Measurements from ENCODE around the gene CHRNB1. TPM values are rescaled to one million over a fixed set of nuclear protein-coding genes. Genes with fewer than 3 reads are reported as not detected.
"Not testable (repeated sequence)": the region's sequence is repeated elsewhere in the genome, so short reads cannot be mapped to it uniquely, and the experiment has no call there.

The CHRNB1 gene
- polyA plus RNA-seq, 6 donors from 2014 or later, result 12.6 to 21.6 (median 15.6) TPM

DNA sequence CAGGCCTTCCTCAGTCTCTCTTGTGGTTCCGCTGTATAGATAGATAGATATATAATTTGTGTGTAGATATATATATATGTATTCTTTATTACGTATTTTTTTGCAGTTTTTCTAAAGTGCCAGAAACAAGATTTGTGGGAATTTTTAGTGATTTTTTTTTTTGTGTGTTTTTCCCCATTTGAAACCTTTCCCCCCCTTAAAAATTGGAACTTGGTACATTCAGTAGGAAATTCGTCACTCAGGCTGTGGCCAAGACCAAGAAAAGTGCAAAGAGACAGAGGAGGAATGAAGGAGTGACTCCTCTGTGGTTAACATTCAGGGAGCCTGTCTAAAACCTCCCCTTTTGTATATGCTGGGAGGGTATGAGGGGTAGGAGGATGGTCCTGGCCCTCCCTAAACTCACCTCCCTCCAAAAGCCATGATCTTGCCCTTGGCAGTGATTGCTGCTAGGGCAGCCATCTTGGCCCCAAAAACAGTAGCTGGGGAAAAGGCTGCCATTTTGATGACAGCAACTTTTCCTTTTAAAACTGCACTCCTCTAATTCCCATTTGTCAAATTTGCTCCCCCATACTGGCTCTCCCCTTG, 15.2 kb downstream of the CHRNB1 start:
- ATAC-seq (ENCODE audit: low read depth in 2 of 2) (no peak), DNase-seq (no peak)
- Mint-ChIP-seq H3K27me3 (peaks cover 0 to 3% (median 0%) of the 10 kb centered on the region in 3 donors), H3K36me3 (peaks cover 0 to 5% of the 10 kb centered on the region in 2 donors), H3K4me3 (peak overlapping the region in 1 of 8 donors; percentile 57), H3K27ac (no peak overlapping the region), H3K9me3 (no peaks in the 10 kb centered on the region), H3K4me1 (peaks cover 4 to 22% (median 15%) of the 10 kb centered on the region in 3 donors)

DNA sequence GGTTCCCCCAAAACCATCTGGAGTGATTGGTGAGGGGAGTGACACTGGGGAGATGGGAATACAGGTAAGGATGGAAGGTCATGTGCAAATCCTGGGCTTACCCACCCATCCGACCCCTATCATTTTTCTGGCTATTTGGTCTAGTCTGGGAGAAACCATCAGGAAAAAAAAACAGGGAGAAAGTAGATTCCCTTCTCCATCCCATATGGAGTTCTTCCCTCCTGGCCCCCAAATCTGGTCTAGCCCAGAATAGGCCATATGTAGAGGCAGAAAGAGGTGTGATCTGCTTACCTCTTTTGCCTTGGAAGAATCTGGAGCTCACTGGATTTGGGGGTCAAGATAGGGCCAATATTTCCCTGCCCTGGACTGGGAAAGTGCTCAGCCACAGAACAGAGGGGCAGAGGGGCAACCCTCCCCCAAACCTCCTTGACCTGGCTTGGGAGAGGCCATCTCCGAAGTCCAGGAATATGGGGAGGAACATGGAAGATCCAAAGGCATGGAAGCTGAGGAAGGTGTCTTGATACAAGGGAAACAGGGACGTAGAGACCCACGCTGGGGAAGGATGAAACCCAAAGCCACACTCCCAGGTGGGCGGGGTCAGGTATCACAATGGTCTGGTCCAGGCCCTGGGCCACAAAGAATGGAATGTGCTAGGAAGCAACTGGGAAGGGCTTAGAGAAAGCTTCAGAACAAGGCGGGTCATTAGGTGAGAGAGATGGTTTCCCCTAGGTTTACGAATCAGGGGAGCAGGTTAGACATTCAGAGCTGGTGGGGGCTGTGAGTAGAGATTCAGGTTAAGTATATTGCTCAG, 16.2 kb downstream of the CHRNB1 start:
- no peak for ATAC-seq (ENCODE audit: low read depth in 2 of 2)
- H3K27me3 Mint-ChIP-seq, result no peaks in the 10 kb centered on the region
- peak overlapping the region in 3 of 6 donors; percentile 20 to 85 (median 65) for H3K27ac Mint-ChIP-seq
- H3K36me3 Mint-ChIP-seq, result peaks cover 0 to 2% of the 10 kb centered on the region in 2 donors
- peaks cover 0 to 15% (median 9%) of the 10 kb centered on the region in 3 donors for H3K4me1 Mint-ChIP-seq
- no peak overlapping the region for H3K4me3 Mint-ChIP-seq
- H3K9me3 Mint-ChIP-seq, result no peaks in the 10 kb centered on the region
- no peak for DNase-seq

DNA sequence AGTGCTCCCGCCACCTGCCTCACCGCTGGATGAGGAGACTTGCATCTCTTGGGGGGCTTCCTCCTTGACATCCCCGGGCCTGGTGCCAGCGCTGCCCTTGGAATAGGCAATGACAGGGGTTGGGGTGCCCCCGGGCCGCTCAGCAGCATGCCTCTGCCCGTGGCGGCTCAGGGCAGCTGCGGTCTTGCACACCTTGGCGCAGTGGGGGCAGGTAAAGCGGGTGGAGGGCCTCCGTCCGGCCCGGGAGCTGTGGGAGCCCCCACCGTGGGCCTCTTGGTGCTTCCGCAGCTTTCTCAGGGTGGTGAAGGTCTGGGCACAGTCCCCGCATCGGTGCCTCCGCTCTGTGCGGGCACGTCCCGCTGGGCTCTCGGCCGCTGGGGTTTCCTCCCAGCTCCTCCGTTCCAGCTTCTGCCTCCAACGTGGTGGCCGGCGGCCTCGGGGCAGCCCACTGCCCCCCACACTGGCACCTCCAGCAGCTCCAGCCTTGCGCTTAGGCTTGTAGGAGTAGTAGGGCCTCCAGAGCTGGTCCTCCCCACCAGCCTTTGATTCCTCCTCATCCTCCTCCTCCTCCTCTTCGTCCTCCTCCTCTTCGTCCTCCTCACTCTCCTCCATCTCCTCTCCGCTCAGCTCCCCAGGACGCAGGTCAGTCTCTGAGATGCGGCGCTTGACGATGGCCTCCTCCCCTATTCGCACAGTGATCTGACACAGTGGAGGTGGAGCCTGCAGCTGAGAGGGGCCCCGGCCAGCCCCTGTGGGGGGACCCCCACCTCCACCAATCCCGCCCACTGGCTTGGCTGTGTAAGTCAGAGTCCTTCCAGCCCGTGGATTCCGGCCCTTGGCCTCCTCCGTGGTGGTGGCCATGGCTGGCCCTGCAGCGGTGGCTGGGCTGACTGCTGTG, 17.9 kb downstream of the CHRNB1 start:
- DNase-seq, result no peak
- no peaks in the 10 kb centered on the region for H3K27me3 Mint-ChIP-seq
- no peaks in the 10 kb centered on the region for H3K9me3 Mint-ChIP-seq

DNA sequence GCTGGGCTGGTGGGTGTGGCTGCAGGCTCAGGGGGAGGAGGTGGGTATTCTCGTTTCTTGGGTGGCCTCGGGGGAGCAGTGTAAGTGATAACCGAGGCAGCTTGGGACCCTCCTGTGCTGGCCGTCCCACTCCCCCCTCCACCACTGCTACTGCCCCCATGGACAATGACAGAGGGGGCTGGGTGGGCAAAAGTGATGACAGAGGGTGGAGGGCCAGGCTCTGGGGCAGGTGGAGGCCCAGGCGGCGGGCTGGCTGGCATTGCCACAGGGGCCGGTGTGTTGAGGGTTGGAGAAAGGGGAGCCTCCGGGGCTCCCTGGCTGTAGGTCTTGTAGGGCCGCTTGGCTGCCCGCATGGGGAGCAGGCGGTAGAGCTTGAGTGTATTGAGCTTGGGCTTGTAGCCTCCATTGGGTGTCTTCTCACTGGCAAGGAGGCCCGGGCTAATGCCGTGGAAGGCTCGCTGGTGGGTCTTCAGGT, 18.5 kb downstream of the CHRNB1 start:
- Mint-ChIP-seq H3K9me3 (no peaks in the 10 kb centered on the region), H3K4me3 (peak overlapping the region in 1 of 8 donors; percentile 14), H3K27ac (peak overlapping the region in 3 of 6 donors; percentile 18 to 64 (median 47)), H3K36me3 (peaks cover 0 to 8% of the 10 kb centered on the region in 2 donors), H3K27me3 (no peaks in the 10 kb centered on the region), H3K4me1 (peaks cover 13 to 25% (median 20%) of the 10 kb centered on the region in 3 donors)
- ATAC-seq (ENCODE audit: low read depth in 2 of 2) (no peak), DNase-seq (no peak)

More for the DNA sequence above, 17.9 kb downstream of the CHRNB1 start:
- H3K4me1 Mint-ChIP-seq, result peaks cover 13 to 20% (median 15%) of the 10 kb centered on the region in 3 donors
- H3K36me3 Mint-ChIP-seq, result peaks cover 0 to 8% of the 10 kb centered on the region in 2 donors
- no peak overlapping the region for H3K4me3 Mint-ChIP-seq
- H3K27ac Mint-ChIP-seq, result peak overlapping the region in 1 of 6 donors; percentile 18
- no peak for ATAC-seq (ENCODE audit: low read depth in 2 of 2)

DNA sequence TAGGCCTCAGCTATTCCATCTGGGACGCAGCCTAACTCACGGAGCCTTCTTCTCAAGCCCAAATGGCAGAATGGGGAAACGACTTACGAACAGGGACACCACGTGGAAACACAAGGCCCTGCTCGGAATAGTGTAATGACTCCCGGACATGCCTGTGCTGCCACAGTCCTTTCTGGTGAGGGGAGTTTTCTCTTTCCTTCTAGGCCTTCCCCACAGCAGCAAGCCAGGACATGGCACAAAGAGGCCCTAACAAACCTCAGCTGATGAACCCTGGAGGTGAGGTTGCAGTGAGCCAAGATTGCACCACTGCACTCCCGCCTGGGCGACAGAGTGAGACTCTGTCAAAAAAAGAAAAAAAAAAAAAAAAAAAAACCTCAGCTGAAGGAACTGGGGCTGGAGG, 19.2 kb downstream of the CHRNB1 start:
- DNase-seq, result no peak
- Mint-ChIP-seq H3K9me3 (no peaks in the 10 kb centered on the region), H3K36me3 (peaks cover 0 to 8% of the 10 kb centered on the region in 2 donors), H3K27me3 (no peaks in the 10 kb centered on the region), H3K4me1 (peaks cover 17 to 30% (median 21%) of the 10 kb centered on the region in 3 donors), H3K4me3 (no peak overlapping the region), H3K27ac (peak overlapping the region in 1 of 6 donors; percentile 47)
- ATAC-seq (ENCODE audit: low read depth in 2 of 2), result no peak

DNA sequence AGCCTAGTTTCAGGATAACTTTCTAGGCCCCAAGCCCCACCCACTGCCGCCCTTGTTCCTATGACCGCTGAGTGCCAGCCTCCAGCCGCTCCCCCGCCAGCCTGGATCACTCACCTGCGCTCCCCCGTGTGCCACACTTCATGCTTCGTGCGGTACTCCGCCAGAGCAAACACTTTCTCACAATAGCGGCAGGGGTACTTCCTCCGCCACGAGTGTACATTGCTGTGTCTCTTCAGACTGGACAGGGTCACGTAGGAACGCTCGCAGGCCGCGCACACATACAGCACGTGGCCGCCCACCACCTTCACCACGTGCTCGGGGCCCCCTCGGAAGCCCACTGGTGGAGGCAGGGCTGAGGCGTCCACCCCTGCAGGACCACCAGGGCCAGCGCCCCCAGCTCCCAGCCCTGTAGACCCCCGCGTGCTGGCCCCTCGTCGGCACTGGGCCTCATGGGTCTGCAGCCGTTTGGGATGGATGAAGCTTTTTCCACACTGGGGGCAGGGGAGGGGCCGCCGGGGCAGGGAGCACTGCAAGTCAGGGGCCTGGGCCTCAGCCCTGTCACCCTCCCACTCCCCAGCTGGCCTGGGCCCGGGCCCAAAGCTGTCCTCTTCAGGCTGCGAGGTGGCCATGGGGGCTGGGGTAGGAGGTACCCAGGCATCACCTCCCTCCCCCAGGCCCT, 20.9 kb downstream of the CHRNB1 start:
- DNase-seq, result no peak
- no peak for ATAC-seq (ENCODE audit: low read depth in 2 of 2)
- Mint-ChIP-seq H3K27me3 (no peaks in the 10 kb centered on the region), H3K9me3 (no peaks in the 10 kb centered on the region), H3K36me3 (peaks cover 0 to 8% of the 10 kb centered on the region in 2 donors), H3K27ac (peak overlapping the region in 2 of 6 donors; percentile 34 to 78), H3K4me3 (peak overlapping the region in 1 of 8 donors; percentile 53), H3K4me1 (peaks cover 17 to 30% (median 21%) of the 10 kb centered on the region in 3 donors)

DNA sequence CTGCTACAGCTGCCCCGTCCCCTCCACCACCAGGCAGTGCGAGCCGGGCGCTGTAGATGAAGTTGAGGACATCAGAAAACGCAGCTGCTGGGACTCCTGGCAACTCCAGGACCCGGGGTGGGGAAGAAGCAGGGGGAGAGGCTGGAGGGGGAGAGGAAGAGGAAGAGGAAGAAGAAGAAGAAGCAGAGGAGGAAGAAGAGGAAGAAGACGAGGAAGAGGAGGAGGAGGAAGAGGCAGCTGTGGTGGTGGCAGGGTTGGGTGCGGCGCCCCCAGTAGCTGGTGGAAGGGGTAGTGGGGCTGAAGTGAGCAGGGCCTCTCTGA, 21.4 kb downstream of the CHRNB1 start:
- H3K4me3 Mint-ChIP-seq, result peak overlapping the region in 1 of 8 donors; percentile 8
- peaks cover 17 to 27% (median 21%) of the 10 kb centered on the region in 3 donors for H3K4me1 Mint-ChIP-seq
- peak overlapping the region in 2 of 6 donors; percentile 78 to 84 for H3K27ac Mint-ChIP-seq
- DNase-seq (no peak), ATAC-seq (ENCODE audit: low read depth in 2 of 2) (no peak)
- H3K9me3 Mint-ChIP-seq, result no peaks in the 10 kb centered on the region
- no peaks in the 10 kb centered on the region for H3K27me3 Mint-ChIP-seq
- H3K36me3 Mint-ChIP-seq, result peaks cover 0 to 8% of the 10 kb centered on the region in 2 donors

DNA sequence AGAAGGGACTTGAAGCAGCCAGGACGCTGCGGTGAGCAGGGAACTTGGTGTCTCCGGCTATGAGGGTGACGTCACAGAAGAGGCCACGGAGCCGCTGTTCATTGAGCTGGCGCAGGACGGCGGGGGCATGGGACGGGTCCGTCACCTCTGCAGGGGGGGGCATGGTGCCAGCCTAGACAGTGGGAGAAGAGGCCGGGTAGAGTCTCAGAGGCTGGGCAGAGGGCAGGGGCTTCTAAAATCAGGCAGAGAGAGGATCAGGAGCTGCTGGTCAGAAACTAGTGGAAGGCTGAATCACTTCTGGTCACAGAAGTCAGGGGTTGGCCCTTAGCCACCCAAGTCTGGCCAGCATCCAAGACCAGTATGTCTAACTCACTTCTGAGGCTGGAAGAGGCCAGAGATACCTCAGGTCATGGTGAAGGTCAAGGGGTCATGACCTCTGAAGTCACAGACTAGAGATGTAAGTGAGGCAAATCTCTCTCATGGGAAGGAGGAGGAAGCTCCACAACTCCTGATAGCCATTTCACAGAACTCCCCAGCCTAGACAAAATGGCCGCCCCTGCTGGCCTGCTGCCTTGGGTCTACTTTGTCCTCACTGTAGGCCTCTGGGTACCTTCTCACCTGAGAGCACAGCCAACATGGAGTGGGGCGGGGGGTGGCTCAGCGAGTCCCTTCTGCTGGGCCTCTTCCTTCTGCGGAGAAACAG, 21.9 kb downstream of the CHRNB1 start:
- ATAC-seq (ENCODE audit: low read depth in 2 of 2) (no peak), DNase-seq (no peak)
- Mint-ChIP-seq H3K4me1 (peaks cover 21 to 27% (median 22%) of the 10 kb centered on the region in 3 donors), H3K4me3 (peak overlapping the region in 2 of 8 donors; percentile 8 to 69), H3K36me3 (peaks cover 0 to 8% of the 10 kb centered on the region in 2 donors), H3K27ac (peak overlapping the region in 3 of 6 donors; percentile 78 to 84 (median 81)), H3K27me3 (no peaks in the 10 kb centered on the region), H3K9me3 (no peaks in the 10 kb centered on the region)

DNA sequence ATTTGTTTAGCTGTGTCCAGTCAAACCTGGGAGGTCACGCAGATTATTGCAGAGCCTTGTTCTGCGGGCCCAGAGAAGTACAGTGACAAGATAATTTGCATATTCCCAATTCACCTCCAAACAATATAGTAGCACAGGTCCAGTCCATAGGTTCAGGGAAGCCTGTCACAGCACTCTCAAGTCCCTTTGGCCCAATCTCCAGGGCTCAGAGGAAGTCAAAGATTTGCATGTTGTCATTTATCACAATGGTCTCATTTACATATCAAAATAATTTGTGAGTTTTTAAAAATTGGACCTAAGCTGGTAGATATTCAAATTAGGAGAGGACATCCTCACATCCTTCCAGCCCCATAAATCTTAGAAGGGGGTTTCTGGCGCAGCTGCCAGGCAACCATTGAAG, 22.6 kb downstream of the CHRNB1 start:
- ATAC-seq (ENCODE audit: low read depth in 2 of 2), result peak; percentile 12 to 18
- Mint-ChIP-seq H3K4me1 (peaks cover 23 to 33% (median 29%) of the 10 kb centered on the region in 3 donors), H3K36me3 (peaks cover 0 to 8% of the 10 kb centered on the region in 2 donors), H3K9me3 (no peaks in the 10 kb centered on the region), H3K4me3 (peak overlapping the region in 2 of 8 donors; percentile 44 to 61), H3K27ac (peak overlapping the region in 1 of 6 donors; percentile 81), H3K27me3 (no peaks in the 10 kb centered on the region)
- DNase-seq, result no peak

DNA sequence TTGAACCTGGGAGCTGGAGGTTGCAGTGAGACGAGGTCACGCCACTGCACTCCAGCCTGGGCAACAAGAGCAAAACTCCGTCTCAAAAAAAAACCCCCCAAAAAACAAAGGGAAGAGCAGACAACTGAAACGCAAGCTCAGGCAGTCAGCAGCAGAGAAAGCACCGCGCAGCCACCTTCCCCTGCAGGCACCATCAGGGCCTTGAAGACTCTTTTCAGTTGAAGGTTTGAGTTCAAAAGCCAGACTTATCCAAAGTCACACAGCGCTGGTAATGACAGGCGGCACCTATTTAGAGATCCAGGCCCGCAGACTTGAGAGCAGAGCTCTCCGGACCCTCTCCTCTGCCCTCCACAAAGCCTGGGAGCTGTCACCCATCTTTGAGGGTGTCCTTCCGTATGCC, 23.4 kb downstream of the CHRNB1 start:
- peak overlapping the region in 1 of 8 donors; percentile 25 for H3K4me3 Mint-ChIP-seq
- H3K36me3 Mint-ChIP-seq, result peaks cover 0 to 8% of the 10 kb centered on the region in 2 donors

DNA sequence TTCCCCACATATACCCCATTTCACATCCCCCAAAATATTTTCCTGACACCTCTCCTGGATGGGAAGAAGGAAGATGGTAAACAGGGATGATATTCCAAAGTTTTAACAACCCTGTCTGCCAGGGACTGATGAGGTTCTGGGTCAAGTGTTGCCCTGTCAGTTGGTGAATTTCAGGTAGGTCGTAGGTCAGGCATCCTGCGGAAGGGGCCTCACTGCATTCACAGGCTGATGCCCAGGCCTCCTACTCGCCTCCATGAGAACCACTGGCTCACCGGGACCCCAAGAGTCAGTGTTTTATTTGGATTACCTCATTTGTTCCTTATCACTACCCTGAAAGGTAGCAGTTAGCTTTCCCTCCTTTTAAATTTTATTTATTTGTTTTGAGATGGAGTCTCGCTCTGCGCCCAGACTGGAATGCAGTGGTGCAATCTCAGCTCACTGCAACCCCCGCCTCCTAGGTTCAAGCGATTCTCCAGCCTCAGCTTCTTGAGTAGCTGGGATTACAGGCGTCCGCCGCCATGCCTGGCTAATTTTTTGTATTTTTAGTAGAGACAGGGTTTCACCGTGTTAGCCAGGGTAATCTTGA, 24.0 kb downstream of the CHRNB1 start:
- H3K4me3 Mint-ChIP-seq, result no peak overlapping the region
- H3K4me1 Mint-ChIP-seq, result peaks cover 23 to 38% (median 35%) of the 10 kb centered on the region in 3 donors
- H3K9me3 Mint-ChIP-seq, result no peaks in the 10 kb centered on the region
- H3K36me3 Mint-ChIP-seq, result peaks cover 0 to 8% of the 10 kb centered on the region in 2 donors
- ATAC-seq (ENCODE audit: low read depth in 2 of 2) (no peak), DNase-seq (no peak)
- peak overlapping the region in 2 of 6 donors; percentile 50 to 81 for H3K27ac Mint-ChIP-seq
- H3K27me3 Mint-ChIP-seq, result no peaks in the 10 kb centered on the region

More for the DNA sequence above, 23.4 kb downstream of the CHRNB1 start:
- no peak for ATAC-seq (ENCODE audit: low read depth in 2 of 2)
- H3K4me1 Mint-ChIP-seq, result peaks cover 23 to 38% (median 30%) of the 10 kb centered on the region in 3 donors
- no peaks in the 10 kb centered on the region for H3K9me3 Mint-ChIP-seq
- H3K27ac Mint-ChIP-seq, result peak overlapping the region in 2 of 6 donors; percentile 50 to 84
- no peak for DNase-seq
- H3K27me3 Mint-ChIP-seq, result no peaks in the 10 kb centered on the region

DNA sequence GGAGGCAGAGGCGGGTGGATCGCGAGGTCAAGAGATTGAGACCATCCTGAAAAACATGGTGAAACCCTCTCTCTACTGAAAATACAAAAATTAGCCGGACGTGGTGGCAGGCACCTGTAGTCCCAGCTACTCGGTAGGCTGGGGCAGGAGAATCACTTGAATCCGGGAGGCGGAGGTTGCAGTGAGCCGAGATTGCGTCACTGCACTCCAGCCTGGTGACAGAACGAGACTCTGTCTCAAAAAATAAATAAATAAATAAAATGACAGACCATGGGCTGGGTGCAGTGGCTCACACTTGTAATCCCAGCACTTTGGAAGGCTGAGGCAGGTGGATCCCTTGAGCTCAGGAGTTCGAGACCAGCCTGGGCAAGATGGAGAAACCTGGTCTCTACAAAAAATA, 25.0 kb downstream of the CHRNB1 start:
- ATAC-seq (ENCODE audit: low read depth in 2 of 2); DNase-seq: not testable (repeated sequence)

More for the DNA sequence above, 25.0 kb downstream of the CHRNB1 start:
- Mint-ChIP-seq H3K27ac (peak overlapping the region in 1 of 6 donors; percentile 30), H3K4me1 (peaks cover 23 to 41% (median 38%) of the 10 kb centered on the region in 3 donors)
- H3K36me3 Mint-ChIP-seq, H3K4me3 Mint-ChIP-seq, H3K27me3 Mint-ChIP-seq, H3K9me3 Mint-ChIP-seq: not testable (repeated sequence)

All from naive B cell (primary cell).